Measurements from ENCODE around the gene EMC9. TPM values are rescaled to one million over a fixed set of nuclear protein-coding genes. Genes with fewer than 3 reads are reported as not detected.

The EMC9 gene
- polyA plus RNA-seq, 1 of the 3 experiments (the other 2 are of a cell fraction), result 19.3 TPM

DNA sequence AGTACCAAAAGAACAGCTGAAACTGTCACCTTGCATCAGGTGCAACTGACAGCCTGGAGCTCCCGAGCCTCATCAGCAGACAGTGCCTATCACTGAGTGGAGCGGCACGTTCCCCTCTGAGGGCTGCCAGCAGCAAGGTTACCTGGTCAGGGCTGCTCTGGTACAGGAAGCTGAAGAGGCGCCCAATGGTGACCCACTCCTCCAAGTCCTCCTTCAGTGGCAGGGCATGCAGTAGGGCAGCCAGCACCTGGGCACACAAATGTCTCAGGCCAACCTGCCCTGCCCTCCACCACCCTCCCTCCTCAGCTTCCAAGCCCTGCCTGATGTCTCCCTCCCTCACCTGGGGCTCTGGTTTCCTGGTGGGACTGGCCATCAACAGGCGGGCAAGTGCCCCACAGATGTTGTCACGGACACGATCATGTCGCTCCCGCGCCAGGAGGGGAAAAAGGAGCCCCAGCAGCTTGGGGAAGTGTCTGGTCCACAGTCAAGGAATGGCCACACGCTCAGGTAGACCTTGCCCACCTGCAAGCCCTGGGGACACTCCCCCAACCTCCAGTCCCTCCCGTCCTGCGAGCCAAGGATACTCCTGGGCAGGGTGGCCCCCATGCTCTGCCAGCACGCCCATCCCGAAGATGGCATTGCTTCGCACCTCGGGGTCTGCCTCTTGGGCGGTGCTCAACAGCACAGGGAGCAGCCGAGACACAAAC is 40.1 kb upstream of the EMC9 start:
- Histone ChIP-seq H2AFZ (ENCODE audit: low read depth) (no peak overlapping the region), H3K27me3 (ENCODE audit: insufficient read depth) (no peaks in the 10 kb centered on the region), H3K79me2 (ENCODE audit: insufficient read depth) (peaks cover under 1% of the 10 kb centered on the region; the same call in 1 of the 2 replicates), H3K9me3 (no peaks in the 10 kb centered on the region), H3F3A (replicated peaks; ENCODE audit: insufficient read depth) (peaks cover 11% of the 10 kb centered on the region), H3K4me3 (ENCODE audit: low read depth in 2 of 2, low read length in 1 of 2) (no peak overlapping the region), H3K9ac (no peak overlapping the region), H4K20me1 (ENCODE audit: insufficient read depth) (no peaks in the 10 kb centered on the region), H3K36me3 (replicated peaks in 1 of 2; ENCODE audit: control insufficient read depth in 1 of 2, insufficient read depth in 2 of 2, low read length in 1 of 2) (peaks cover 15 to 95% of the 10 kb centered on the region in 2 experiments), H3K9me2 (no peaks in the 10 kb centered on the region), H3K4me1 (ENCODE audit: control insufficient read depth in 1 of 2, insufficient read depth in 2 of 2, low read depth in 1 of 2, low read length in 1 of 2) (peaks cover 0 to 11% of the 10 kb centered on the region in 2 experiments; a peak in 2 of 4 replicates), H3K4me2 (no peak overlapping the region), H3K27ac (ENCODE audit: low read depth in 2 of 2, low read length in 1 of 2) (no peak overlapping the region; a peak in 1 of 4 replicates)
- TF ChIP-seq RCOR1 (IDR thresholded peaks at IDR 0.05; ENCODE audit: low read length) (no peak), TEAD4 (IDR thresholded peaks at IDR 0.05; ENCODE audit: borderline replicate concordance, insufficient read depth) (no peak), POLR2AphosphoS5 (IDR thresholded peaks at IDR 0.05; ENCODE audit: low read depth, low read length) (no peak; the same call in 1 of the 2 replicates), RFX5 (IDR thresholded peaks at IDR 0.05; ENCODE audit: low read length) (no peak), SIN3A (IDR thresholded peaks at IDR 0.05; ENCODE audit: borderline replicate concordance, low read depth, low read length) (no peak), FOSL2 (IDR thresholded peaks at IDR 0.05; ENCODE audit: borderline replicate concordance, low read depth) (no peak), TAF1 (IDR thresholded peaks at IDR 0.05; ENCODE audit: borderline replicate concordance, low read depth, low read length) (no peak)
- TF ChIP-seq, protein P1, sequence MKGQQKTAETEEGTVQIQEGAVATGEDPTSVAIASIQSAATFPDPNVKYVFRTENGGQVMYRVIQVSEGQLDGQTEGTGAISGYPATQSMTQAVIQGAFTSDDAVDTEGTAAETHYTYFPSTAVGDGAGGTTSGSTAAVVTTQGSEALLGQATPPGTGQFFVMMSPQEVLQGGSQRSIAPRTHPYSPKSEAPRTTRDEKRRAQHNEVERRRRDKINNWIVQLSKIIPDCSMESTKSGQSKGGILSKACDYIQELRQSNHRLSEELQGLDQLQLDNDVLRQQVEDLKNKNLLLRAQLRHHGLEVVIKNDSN (IDR thresholded peaks at IDR 0.05; ENCODE audit: borderline replicate concordance, low read depth), result no peak
- TF ChIP-seq, protein P2, sequence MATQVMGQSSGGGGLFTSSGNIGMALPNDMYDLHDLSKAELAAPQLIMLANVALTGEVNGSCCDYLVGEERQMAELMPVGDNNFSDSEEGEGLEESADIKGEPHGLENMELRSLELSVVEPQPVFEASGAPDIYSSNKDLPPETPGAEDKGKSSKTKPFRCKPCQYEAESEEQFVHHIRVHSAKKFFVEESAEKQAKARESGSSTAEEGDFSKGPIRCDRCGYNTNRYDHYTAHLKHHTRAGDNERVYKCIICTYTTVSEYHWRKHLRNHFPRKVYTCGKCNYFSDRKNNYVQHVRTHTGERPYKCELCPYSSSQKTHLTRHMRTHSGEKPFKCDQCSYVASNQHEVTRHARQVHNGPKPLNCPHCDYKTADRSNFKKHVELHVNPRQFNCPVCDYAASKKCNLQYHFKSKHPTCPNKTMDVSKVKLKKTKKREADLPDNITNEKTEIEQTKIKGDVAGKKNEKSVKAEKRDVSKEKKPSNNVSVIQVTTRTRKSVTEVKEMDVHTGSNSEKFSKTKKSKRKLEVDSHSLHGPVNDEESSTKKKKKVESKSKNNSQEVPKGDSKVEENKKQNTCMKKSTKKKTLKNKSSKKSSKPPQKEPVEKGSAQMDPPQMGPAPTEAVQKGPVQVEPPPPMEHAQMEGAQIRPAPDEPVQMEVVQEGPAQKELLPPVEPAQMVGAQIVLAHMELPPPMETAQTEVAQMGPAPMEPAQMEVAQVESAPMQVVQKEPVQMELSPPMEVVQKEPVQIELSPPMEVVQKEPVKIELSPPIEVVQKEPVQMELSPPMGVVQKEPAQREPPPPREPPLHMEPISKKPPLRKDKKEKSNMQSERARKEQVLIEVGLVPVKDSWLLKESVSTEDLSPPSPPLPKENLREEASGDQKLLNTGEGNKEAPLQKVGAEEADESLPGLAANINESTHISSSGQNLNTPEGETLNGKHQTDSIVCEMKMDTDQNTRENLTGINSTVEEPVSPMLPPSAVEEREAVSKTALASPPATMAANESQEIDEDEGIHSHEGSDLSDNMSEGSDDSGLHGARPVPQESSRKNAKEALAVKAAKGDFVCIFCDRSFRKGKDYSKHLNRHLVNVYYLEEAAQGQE (IDR thresholded peaks at IDR 0.05; ENCODE audit: low read depth, low read length), result no peak
- CTCF ChIA-PET, result interaction anchor here (0.9 to 2.4 kb wide), 3 partner anchors 21 to 124 kb away, joined by 3 to 11 read pairs (median 3); partner anchors contain the start of gene IRF9
- no peak for DNase-seq
- WGBS (ENCODE audit: low lambda C conversion rate), result 100% methylated on average over 2 of the region's 19 CpGs
- POLR2A ChIA-PET, result interaction anchor here (0.8 to 3.3 kb wide), 4 partner anchors 9 to 20 kb away, joined by 4 to 21 read pairs (median 10); partner anchors contain the start of genes IRF9, REC8 and TM9SF1
